ENCODE measurements around the gene ATP10B.
A peak's percentile ranks its signal among the peaks of the same experiment; 100 is the strongest.
"Not testable (repeated sequence)": the region's sequence is repeated elsewhere in the genome, so short reads cannot be mapped to it uniquely, and the experiment has no call there.

The ATP10B gene

GRCh38 chr5:160852049-160852448 is at the start of gene ATP10B:
Gene ATP10B (minus strand): TSS chr5:160852211. CDS start chr5:160688074, 164,137 bp downstream.
- DNase-seq (ENCODE audit: low spot score), result no peak

GRCh38 chr5:160901656-160902055 is 49.6 kb upstream of the ATP10B start:
- no peak for DNase-seq (ENCODE audit: low spot score)

GRCh38 chr5:160899735-160900134 is 47.7 kb upstream of the ATP10B start:
- no peak for DNase-seq (ENCODE audit: low spot score)

GRCh38 chr5:160893180-160893964 is 41.4 kb upstream of the ATP10B start:
- not testable (repeated sequence) for DNase-seq (ENCODE audit: low spot score)

GRCh38 chr5:160887780-160888179 is 35.8 kb upstream of the ATP10B start:
- DNase-seq (ENCODE audit: low spot score), result no peak

GRCh38 chr5:160873560-160874200 is 21.7 kb upstream of the ATP10B start:
- DNase-seq (ENCODE audit: low spot score), result not testable (repeated sequence)

- no peak for DNase-seq (ENCODE audit: low spot score)
Observed at GRCh38 chr5:160869989-160870521, 18.0 kb upstream of the ATP10B start.

GRCh38 chr5:160867976-160868375 is 16.0 kb upstream of the ATP10B start:
- no peak for DNase-seq (ENCODE audit: low spot score)

- no peak for DNase-seq (ENCODE audit: low spot score)
Observed at GRCh38 chr5:160851451-160851850, 560 bp downstream of the ATP10B start.

GRCh38 chr5:160850421-160850820 is 1.6 kb downstream of the ATP10B start:
- DNase-seq (ENCODE audit: low spot score), result no peak

GRCh38 chr5:160847526-160848085 is 4.4 kb downstream of the ATP10B start:
- no peak for DNase-seq (ENCODE audit: low spot score)

GRCh38 chr5:160846642-160847041 is 5.4 kb downstream of the ATP10B start:
- no peak for DNase-seq (ENCODE audit: low spot score)

- DNase-seq (ENCODE audit: low spot score), result no peak
Observed at GRCh38 chr5:160844177-160844576, 7.8 kb downstream of the ATP10B start.

- DNase-seq (ENCODE audit: low spot score), result peak; percentile 84
Observed at GRCh38 chr5:160843240-160843639, 8.8 kb downstream of the ATP10B start.

GRCh38 chr5:160837749-160838593 is 14.0 kb downstream of the ATP10B start:
- DNase-seq (ENCODE audit: low spot score), result peak; percentile 23

- peak; percentile 9 for DNase-seq (ENCODE audit: low spot score)
Observed at GRCh38 chr5:160837211-160837610, 14.8 kb downstream of the ATP10B start.

- no peak for DNase-seq (ENCODE audit: low spot score)
Observed at GRCh38 chr5:160835818-160836528, 16.0 kb downstream of the ATP10B start.

GRCh38 chr5:160835376-160835775 is 16.6 kb downstream of the ATP10B start:
- no peak for DNase-seq (ENCODE audit: low spot score)

- peak; percentile 8 for DNase-seq (ENCODE audit: low spot score)
Observed at GRCh38 chr5:160833806-160834205, 18.2 kb downstream of the ATP10B start.

- DNase-seq (ENCODE audit: low spot score), result no peak
Observed at GRCh38 chr5:160831801-160832200, 20.2 kb downstream of the ATP10B start.

GRCh38 chr5:160824301-160825001 is 27.6 kb downstream of the ATP10B start:
- DNase-seq (ENCODE audit: low spot score), result no peak

Measured in kidney tubule cell (primary cell).